H7 (cell line): ENCODE data around the gene GPR32. TPM values are rescaled to one million over a fixed set of nuclear protein-coding genes. Genes with fewer than 3 reads are reported as not detected.

Experiments
- DNase-seq: peaks from one replicate; pipeline ENCODE4 v3.0.0; 2012
- H3K27me3 ChIP-seq: 2 replicates; pipeline ENCODE4 v1.6.0; 2011; ENCODE audit warnings: mild to moderate bottlenecking, low read length; ENCODE audit not compliant: control insufficient read depth, insufficient read depth
- H3K36me3 ChIP-seq: replicated peaks from 2 replicates; pipeline ENCODE4 v1.5.1; 2011; ENCODE audit warnings: low read length; ENCODE audit not compliant: control insufficient read depth, insufficient read depth
- H3K4me3 ChIP-seq: 2 replicates; pipeline ENCODE4 v1.5.1; 2011; ENCODE audit warnings: low read depth, mild to moderate bottlenecking, control low read depth, low read length, moderate library complexity; ENCODE audit not compliant: insufficient read depth
- total RNA-seq: library from RNA; depleted of rRNA; stranded (reverse); fragments of >200 nt; shearing (Covaris generic); gene quantifications from 2 replicates; pipeline ENCODE4 v1.2.3, GENCODE V29; 2014; rRNA removed

GPR32 gene
- total RNA-seq, 1 experiment from 2014 or later: not detected

DNA sequence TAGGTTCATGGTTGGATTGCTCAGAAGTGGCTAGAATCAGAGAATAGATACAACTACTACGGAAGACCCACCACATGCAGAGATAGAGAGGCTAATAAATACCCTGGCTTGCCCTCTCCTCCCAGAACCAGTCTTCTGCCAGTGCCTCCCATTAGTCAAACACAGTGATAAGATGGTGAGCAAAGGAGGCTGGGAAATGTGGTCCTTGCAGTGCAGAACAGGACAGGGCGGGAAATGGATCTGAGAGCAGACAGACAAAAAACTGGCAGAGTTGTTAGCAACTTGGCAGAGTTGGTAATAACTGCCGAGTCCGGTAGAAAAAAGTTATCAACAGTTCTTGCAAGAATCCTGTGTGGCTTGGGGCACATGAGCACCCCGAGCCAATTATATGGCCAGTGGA is 44.6 kb downstream of the GPR32 start:
- DNase-seq: no peak
- no peaks in the 10 kb centered on the region for H3K36me3 ChIP-seq
- H3K27me3 ChIP-seq: peaks cover 26% of the 10 kb centered on the region
- H3K4me3 ChIP-seq: no peak overlapping the region

DNA sequence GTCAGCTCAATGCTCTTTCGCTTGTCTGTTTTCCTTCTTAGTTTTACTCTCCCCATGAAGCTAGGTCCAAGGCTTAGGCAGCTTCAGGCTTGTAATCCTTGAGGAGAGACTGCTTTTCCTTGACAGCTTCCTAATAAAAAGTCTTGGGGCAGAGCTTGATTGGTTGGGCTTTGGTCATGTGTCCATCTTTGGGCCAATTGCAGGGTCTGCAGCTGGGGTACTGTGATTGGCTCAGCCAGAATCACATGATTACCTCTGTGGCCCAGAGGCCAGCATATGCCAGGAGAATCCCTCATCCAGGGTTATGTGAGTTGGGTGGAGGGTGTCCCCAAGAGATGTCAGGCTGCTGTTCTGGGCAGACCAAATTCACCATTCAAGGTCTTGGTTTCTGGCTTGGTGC is 45.2 kb downstream of the GPR32 start:
- H3K27me3 ChIP-seq: peaks cover 31% of the 10 kb centered on the region
- DNase-seq: no peak
- H3K36me3 ChIP-seq: no peaks in the 10 kb centered on the region
- H3K4me3 ChIP-seq: no peak overlapping the region

DNA sequence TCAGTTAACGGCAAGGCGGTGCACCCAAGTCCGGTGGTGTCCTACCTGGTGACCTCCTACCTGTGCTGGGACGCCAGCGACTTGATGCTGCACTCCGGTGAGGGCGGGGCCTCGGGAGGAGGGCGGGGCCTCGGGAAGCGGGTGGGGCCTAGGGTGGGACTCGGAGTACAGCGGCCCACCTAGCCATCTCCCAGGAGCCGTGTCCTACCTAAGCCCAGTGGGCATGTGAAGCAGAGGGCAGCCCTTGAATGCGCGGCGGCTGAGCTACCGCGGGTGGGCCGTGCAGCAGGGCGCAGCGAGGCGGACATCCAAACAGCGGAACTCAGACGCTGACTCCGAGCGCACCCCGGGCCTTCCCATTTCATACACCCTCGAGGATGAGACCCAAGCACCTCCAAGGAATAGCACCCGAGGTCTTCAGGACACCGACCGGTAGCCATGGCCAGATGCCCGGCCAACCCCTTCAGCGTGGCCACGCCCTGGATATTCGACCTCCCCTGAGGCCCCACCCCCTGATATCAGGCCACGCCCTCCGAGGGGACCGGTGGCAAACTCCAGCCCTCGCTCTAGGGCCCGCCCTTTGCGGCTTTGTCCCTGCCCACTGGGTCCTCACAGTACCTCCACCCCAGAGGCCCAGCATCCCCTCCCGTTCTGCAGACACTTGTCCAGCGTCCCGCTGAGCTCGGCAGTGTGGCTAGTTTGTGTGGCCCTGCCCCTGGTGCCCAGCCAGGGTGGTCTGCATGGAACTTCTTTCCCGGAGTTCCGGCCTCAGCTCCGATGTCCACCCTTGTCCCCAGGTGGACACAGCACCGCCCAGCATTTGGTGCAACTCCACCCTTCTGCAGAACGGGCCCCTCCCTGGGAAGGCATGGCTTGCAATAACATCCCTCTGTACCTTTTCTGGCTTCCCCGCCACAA is 47.9 kb downstream of the GPR32 start:
- peaks cover 49% of the 10 kb centered on the region for H3K27me3 ChIP-seq
- peak; percentile 99 for DNase-seq
- no peaks in the 10 kb centered on the region for H3K36me3 ChIP-seq
- H3K4me3 ChIP-seq: peak overlapping the region; percentile 77

DNA sequence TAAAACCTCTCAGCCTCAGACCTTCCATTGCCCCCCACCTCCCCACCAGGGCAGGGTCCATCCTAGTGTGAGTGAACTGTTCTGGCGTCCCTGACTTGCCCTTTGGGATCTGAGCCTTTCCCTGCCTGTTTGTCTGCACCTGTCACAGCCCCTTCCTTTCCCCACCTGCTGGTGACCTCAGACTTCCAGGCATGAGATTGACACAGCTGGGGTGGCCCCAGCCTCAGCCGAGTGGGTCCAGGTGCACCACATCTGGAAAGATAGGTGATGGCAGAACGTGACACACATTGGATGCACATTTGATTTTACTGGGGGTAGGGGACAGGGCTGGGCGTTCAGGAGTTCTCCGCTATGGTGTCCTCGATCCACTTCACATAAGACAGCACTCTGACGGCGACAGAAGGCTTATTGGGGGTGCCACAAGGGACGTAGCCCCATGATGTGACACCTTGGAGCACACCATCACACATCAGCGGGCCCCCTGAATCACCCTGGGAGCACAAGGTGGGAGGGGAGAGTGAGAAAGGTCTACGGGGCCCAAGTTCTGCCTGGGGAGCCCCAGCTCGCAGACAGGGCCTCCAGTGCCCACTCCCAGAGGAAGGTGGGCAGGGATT is 48.7 kb downstream of the GPR32 start:
- H3K36me3 ChIP-seq: no peaks in the 10 kb centered on the region
- no peak overlapping the region for H3K4me3 ChIP-seq
- no peak for DNase-seq
- peaks cover 49% of the 10 kb centered on the region for H3K27me3 ChIP-seq

DNA sequence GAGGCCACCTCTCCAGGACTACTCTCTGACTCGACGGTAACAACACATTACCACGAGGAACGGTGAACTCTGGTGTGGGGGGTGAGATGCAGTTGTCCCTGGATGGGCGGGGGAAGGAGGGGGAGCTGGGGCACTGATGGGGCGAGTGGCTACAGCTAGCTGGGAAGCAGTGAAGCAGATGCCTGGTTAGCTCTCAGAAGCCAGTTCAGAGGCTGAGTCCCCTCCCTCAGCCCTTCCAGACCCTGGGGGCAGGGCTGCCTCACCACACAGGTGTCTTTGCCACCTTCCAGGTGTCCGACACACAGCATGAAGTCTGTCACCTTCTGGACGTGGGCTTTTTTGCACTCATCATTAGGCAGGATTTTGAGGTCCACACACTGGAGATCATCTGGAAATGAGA is 49.4 kb downstream of the GPR32 start:
- Histone ChIP-seq H3K36me3 (no peaks in the 10 kb centered on the region), H3K27me3 (peaks cover 49% of the 10 kb centered on the region), H3K4me3 (no peak overlapping the region)
- no peak for DNase-seq

DNA sequence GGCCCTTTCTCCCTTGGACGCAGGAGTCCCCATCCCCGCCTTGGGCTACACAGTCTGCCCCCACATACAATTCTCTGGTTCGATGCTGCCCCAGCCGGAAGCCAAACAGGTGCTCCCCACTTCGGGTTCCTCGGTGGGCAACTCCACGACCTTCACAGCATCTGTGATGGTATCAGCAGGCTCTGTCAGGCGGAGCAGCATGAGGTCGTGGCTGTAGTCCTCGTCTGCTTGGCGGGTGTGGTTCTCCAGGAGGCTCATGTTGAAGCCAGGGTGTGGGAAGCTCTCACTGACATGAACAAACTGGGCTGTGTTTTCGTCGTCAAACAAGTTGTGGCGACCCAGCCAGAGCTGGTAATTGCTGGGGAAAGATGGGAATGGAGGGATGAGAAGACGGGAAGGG is 49.8 kb downstream of the GPR32 start:
- Histone ChIP-seq H3K36me3 (no peaks in the 10 kb centered on the region), H3K27me3 (peaks cover 49% of the 10 kb centered on the region), H3K4me3 (peak overlapping the region; percentile 10; the same call in 1 of the 2 replicates)
- DNase-seq: no peak

DNA sequence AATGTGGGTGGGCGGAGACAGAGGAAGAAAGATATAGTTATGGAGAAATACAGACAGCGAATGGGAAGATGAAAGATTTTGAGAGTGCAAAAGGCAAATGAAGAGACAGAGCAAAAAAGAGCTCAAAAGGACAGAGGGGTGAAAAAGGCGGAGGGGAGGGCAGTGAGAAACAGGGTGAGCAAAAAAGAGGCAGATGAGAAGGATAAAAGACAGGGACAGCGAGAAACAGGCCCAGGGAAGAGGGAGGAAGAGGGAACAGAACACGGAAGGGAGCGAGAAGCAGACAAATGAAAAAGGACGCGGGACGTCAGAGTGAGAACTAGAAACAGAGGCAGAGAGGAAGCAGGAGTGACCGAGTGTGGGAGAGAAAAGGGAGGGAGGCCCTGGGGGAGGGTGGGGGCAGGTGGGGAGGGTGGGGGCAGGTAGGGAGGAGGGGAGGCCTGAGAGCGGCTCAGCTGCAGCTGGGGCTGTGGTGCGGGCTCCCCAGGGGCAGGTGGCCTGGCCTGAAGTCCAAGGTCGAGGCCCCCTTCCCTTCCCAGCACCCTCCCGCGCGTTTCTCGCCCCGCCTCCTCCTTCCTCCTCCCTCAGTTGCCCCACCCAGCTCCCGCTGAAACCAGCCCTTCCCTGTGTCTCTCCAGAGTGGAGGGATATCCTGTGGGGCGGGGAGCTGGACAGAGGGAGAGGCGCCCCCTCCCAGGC is 50.4 kb downstream of the GPR32 start:
- Histone ChIP-seq H3K36me3 (no peaks in the 10 kb centered on the region), H3K27me3 (peaks cover 49% of the 10 kb centered on the region), H3K4me3 (peak overlapping the region; percentile 27; the same call in 1 of the 2 replicates)
- peak; percentile 82 for DNase-seq

DNA sequence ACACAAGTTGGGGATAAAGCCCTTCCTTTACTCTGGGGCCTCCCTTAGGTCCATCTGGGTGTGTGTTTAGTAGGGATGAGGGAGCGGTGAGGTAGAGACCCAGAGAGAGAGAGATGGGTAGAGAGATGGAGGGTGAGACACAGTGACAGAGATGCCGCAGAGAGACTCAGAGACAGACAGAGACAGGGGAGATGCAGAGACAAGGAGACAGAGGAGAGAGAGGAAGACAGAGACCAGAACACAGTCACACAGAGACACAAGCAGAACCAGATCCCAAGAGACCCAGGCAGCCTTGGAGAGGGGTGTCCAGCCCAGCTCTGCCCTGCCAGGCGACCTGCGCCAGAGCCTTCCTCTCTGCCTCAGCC is 51.0 kb downstream of the GPR32 start:
- peaks cover 49% of the 10 kb centered on the region for H3K27me3 ChIP-seq
- H3K4me3 ChIP-seq: peak overlapping the region; percentile 27; the same call in 1 of the 2 replicates
- DNase-seq: no peak
- H3K36me3 ChIP-seq: no peaks in the 10 kb centered on the region

Other genes with a start within 250 kb of the GPR32 start
- 2.4 and 3.5 TPM in 2 replicates for gene LRRC4B, start 202.0 kb upstream of the GPR32 start, total RNA-seq
- 0.66 and 1.8 TPM in 2 replicates for gene SYT3, start 130.6 kb upstream of the GPR32 start, total RNA-seq
- gene C19orf81, start 121.0 kb upstream of the GPR32 start, total RNA-seq: 7.8 and 8.0 TPM in 2 replicates
- 0.35 and 0.67 TPM in 2 replicates for gene SHANK1, start 50.7 kb upstream of the GPR32 start, total RNA-seq
- gene CLEC11A, start 47.1 kb upstream of the GPR32 start, total RNA-seq: 4.7 and 7.1 TPM in 2 replicates
- not detected in 2 replicates for gene ACP4, start 20.0 kb downstream of the GPR32 start, total RNA-seq
- gene KLK1, start 53.3 kb downstream of the GPR32 start, total RNA-seq: not detected in 2 replicates
- not detected in 2 replicates for gene KLK15, start 63.1 kb downstream of the GPR32 start, total RNA-seq
- gene KLK3, start 84.5 kb downstream of the GPR32 start, total RNA-seq: not detected in 2 replicates
- gene KLK2, start 103.0 kb downstream of the GPR32 start, total RNA-seq: not detected in 2 replicates
- gene KLK4, start 140.9 kb downstream of the GPR32 start, total RNA-seq: not detected in 2 replicates
- gene KLK5, start 182.6 kb downstream of the GPR32 start, total RNA-seq: 1.7 TPM in 1 of 2 replicates, not detected in the other
- 0.38 and 0.74 TPM in 2 replicates for gene KLK6, start 199.1 kb downstream of the GPR32 start, total RNA-seq
- gene KLK7, start 213.5 kb downstream of the GPR32 start, total RNA-seq: 0.24 and 1.1 TPM in 2 replicates
- gene KLK8, start 231.1 kb downstream of the GPR32 start, total RNA-seq: 6.4 and 11.0 TPM in 2 replicates
- gene KLK10, start 249.2 kb downstream of the GPR32 start, total RNA-seq: 0.14 and 2.4 TPM in 2 replicates